ENCODE data around the gene AUTS2. TPM values are rescaled to one million over a fixed set of nuclear protein-coding genes. Genes with fewer than 3 reads are reported as not detected.

AUTS2 gene
- total and polyA plus RNA-seq, 2 experiments from 2014 or later, result 32.0 to 91.0 TPM

GRCh38 chr7:70545214-70545613 lies 946.9 kb downstream of the AUTS2 start:
- H3K27ac ChIP-seq (ENCODE audit: low read depth), result no peak overlapping the region
- H3K4me1 ChIP-seq (ENCODE audit: insufficient read depth), result 0 out of 2 replicates have a peak, but pooled peaks cover 6% of the 10 kb centered on the region
- H3K4me3 ChIP-seq, result no peak overlapping the region
- no peaks in the 10 kb centered on the region for H3K27me3 ChIP-seq (ENCODE audit: insufficient read depth)
- no peak overlapping the region for H2AFZ ChIP-seq
- ATAC-seq, result no peak
- TF ChIP-seq ZNF114 (CRISPR knock-in tag; IDR thresholded peaks at IDR 0.05) (no peak), EZH2phosphoT487 (IDR thresholded peaks at IDR 0.05; ENCODE audit: unreplicated experiment) (no peak), STAT1 (IDR thresholded peaks at IDR 0.05; ENCODE audit: unreplicated experiment) (no peak), JUNB (IDR thresholded peaks at IDR 0.05; ENCODE audit: unreplicated experiment) (no peak)
- TF ChIP-seq, protein P1, sequence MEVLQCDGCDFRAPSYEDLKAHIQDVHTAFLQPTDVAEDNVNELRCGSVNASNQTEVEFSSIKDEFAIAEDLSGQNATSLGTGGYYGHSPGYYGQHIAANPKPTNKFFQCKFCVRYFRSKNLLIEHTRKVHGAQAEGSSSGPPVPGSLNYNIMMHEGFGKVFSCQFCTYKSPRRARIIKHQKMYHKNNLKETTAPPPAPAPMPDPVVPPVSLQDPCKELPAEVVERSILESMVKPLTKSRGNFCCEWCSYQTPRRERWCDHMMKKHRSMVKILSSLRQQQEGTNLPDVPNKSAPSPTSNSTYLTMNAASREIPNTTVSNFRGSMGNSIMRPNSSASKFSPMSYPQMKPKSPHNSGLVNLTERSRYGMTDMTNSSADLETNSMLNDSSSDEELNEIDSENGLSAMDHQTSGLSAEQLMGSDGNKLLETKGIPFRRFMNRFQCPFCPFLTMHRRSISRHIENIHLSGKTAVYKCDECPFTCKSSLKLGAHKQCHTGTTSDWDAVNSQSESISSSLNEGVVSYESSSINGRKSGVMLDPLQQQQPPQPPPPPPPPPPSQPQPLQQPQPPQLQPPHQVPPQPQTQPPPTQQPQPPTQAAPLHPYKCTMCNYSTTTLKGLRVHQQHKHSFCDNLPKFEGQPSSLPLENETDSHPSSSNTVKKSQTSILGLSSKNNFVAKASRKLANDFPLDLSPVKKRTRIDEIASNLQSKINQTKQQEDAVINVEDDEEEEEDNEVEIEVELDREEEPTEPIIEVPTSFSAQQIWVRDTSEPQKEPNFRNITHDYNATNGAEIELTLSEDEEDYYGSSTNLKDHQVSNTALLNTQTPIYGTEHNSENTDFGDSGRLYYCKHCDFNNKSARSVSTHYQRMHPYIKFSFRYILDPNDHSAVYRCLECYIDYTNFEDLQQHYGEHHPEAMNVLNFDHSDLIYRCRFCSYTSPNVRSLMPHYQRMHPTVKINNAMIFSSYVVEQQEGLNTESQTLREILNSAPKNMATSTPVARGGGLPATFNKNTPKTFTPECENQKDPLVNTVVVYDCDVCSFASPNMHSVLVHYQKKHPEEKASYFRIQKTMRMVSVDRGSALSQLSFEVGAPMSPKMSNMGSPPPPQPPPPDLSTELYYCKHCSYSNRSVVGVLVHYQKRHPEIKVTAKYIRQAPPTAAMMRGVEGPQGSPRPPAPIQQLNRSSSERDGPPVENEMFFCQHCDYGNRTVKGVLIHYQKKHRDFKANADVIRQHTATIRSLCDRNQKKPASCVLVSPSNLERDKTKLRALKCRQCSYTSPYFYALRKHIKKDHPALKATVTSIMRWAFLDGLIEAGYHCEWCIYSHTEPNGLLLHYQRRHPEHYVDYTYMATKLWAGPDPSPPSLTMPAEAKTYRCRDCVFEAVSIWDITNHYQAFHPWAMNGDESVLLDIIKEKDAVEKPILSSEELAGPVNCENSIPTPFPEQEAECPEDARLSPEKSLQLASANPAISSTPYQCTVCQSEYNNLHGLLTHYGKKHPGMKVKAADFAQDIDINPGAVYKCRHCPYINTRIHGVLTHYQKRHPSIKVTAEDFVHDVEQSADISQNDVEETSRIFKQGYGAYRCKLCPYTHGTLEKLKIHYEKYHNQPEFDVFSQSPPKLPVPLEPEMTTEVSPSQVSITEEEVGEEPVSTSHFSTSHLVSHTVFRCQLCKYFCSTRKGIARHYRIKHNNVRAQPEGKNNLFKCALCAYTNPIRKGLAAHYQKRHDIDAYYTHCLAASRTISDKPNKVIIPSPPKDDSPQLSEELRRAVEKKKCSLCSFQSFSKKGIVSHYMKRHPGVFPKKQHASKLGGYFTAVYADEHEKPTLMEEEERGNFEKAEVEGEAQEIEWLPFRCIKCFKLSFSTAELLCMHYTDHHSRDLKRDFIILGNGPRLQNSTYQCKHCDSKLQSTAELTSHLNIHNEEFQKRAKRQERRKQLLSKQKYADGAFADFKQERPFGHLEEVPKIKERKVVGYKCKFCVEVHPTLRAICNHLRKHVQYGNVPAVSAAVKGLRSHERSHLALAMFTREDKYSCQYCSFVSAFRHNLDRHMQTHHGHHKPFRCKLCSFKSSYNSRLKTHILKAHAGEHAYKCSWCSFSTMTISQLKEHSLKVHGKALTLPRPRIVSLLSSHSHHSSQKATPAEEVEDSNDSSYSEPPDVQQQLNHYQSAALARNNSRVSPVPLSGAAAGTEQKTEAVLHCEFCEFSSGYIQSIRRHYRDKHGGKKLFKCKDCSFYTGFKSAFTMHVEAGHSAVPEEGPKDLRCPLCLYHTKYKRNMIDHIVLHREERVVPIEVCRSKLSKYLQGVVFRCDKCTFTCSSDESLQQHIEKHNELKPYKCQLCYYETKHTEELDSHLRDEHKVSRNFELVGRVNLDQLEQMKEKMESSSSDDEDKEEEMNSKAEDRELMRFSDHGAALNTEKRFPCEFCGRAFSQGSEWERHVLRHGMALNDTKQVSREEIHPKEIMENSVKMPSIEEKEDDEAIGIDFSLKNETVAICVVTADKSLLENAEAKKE (CRISPR knock-in tag; IDR thresholded peaks at IDR 0.05), result no peak
- H3F3A ChIP-seq (replicated peaks; ENCODE audit: low read depth), result no peaks in the 10 kb centered on the region
- H3K79me2 ChIP-seq (replicated peaks; ENCODE audit: insufficient read depth), result no peaks in the 10 kb centered on the region
- Mint-ChIP-seq H3K27ac (no peak overlapping the region), H3K9me3 (peaks cover 8% of the 10 kb centered on the region; the same call in 2 of the 3 replicates), H3K36me3 (ENCODE audit: low read depth) (0 out of 3 replicates have a peak, but pooled peaks cover 3% of the 10 kb centered on the region), H3K4me1 (peaks cover 10% of the 10 kb centered on the region; the same call in 2 of the 3 replicates), H3K27me3 (ENCODE audit: insufficient read depth, low read depth, poor library complexity) (no peaks in the 10 kb centered on the region), H3K4me3 (no peak overlapping the region)
- H3K36me3 ChIP-seq (ENCODE audit: insufficient read depth), result no peaks in the 10 kb centered on the region
- no peak for DNase-seq (ENCODE audit: low spot score)
- no peak overlapping the region for H3K4me2 ChIP-seq
- H4K20me1 ChIP-seq (replicated peaks; ENCODE audit: insufficient read depth), result no peaks in the 10 kb centered on the region
- 0 out of 2 replicates have a peak, but pooled peaks cover 3% of the 10 kb centered on the region for H3K9me2 ChIP-seq (ENCODE audit: insufficient read depth)

DNA sequence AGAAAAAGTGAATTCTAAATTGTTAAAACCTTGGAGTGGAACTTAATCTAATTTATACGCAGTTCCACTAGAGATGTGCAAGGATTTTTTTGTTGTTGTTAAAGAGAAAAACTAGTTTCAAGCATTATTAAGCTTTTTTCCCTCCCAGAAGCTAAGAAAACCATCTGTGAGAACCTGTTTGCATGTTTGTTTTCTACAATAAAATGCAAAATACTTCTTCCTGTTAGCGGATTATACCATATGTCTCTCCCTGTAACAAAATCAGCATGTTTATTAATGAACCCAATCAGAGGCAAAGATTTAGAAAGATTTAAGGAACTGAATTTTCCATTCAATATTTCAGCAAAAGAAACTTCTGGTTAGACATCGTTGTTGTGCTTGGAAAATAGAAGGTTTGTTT lies 953.9 kb downstream of the AUTS2 start:
- no peaks in the 10 kb centered on the region for H3K4me1 ChIP-seq (ENCODE audit: insufficient read depth)
- Mint-ChIP-seq H3K9me3 (peaks cover 8% of the 10 kb centered on the region; the same call in 2 of the 3 replicates), H3K4me1 (no peaks in the 10 kb centered on the region), H3K27ac (no peak overlapping the region), H3K36me3 (ENCODE audit: low read depth) (0 out of 3 replicates have a peak, but pooled peaks cover 3% of the 10 kb centered on the region), H3K4me3 (no peak overlapping the region), H3K27me3 (ENCODE audit: insufficient read depth, low read depth, poor library complexity) (no peaks in the 10 kb centered on the region)
- DNase-seq (ENCODE audit: low spot score), result no peak
- H3K79me2 ChIP-seq (replicated peaks; ENCODE audit: insufficient read depth), result no peaks in the 10 kb centered on the region
- no peak overlapping the region for H2AFZ ChIP-seq
- no peak overlapping the region for H3K4me2 ChIP-seq
- H3K4me3 ChIP-seq, result no peak overlapping the region
- H3K27ac ChIP-seq (ENCODE audit: low read depth), result no peak overlapping the region
- no peaks in the 10 kb centered on the region for H3F3A ChIP-seq (replicated peaks; ENCODE audit: low read depth)
- ATAC-seq, result no peak
- no peaks in the 10 kb centered on the region for H3K27me3 ChIP-seq (ENCODE audit: insufficient read depth)
- H3K9me2 ChIP-seq (ENCODE audit: insufficient read depth), result 0 out of 2 replicates have a peak, but pooled peaks cover 3% of the 10 kb centered on the region
- H4K20me1 ChIP-seq (replicated peaks; ENCODE audit: insufficient read depth), result no peaks in the 10 kb centered on the region
- H3K36me3 ChIP-seq (ENCODE audit: insufficient read depth), result 0 out of 2 replicates have a peak, but pooled peaks cover 4% of the 10 kb centered on the region
- no peak for TF ChIP-seq EZH2phosphoT487 (IDR thresholded peaks at IDR 0.05; ENCODE audit: unreplicated experiment)
- no peak for TF ChIP-seq ZNF331 (CRISPR knock-in tag; IDR thresholded peaks at IDR 0.05; ENCODE audit: low read depth)
- TF ChIP-seq ETS1 (IDR thresholded peaks at IDR 0.05), result no peak
- TF ChIP-seq JUNB (IDR thresholded peaks at IDR 0.05; ENCODE audit: unreplicated experiment), result no peak
- no peak for TF ChIP-seq CREB1 (CRISPR knock-in tag; IDR thresholded peaks at IDR 0.05; ENCODE audit: low read depth)
- no peak for TF ChIP-seq ZNF114 (CRISPR knock-in tag; IDR thresholded peaks at IDR 0.05)
- TF ChIP-seq, protein P2, sequence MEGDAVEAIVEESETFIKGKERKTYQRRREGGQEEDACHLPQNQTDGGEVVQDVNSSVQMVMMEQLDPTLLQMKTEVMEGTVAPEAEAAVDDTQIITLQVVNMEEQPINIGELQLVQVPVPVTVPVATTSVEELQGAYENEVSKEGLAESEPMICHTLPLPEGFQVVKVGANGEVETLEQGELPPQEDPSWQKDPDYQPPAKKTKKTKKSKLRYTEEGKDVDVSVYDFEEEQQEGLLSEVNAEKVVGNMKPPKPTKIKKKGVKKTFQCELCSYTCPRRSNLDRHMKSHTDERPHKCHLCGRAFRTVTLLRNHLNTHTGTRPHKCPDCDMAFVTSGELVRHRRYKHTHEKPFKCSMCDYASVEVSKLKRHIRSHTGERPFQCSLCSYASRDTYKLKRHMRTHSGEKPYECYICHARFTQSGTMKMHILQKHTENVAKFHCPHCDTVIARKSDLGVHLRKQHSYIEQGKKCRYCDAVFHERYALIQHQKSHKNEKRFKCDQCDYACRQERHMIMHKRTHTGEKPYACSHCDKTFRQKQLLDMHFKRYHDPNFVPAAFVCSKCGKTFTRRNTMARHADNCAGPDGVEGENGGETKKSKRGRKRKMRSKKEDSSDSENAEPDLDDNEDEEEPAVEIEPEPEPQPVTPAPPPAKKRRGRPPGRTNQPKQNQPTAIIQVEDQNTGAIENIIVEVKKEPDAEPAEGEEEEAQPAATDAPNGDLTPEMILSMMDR (conservative IDR thresholded peaks at IDR 0.05; ENCODE audit: low read depth in 2 of 2), result no peak

Measured in GM23338 (cell line).